IPS-18c (cell line): Measurements from ENCODE around the gene ANAPC13.

Experiments used
- H3K4me3 ChIP-seq: 2 replicates; pipeline ENCODE4 v1.7.0; 2013; ENCODE audit warnings: low read depth, mild to moderate bottlenecking, low read length, moderate library complexity; ENCODE audit not compliant: insufficient read depth
- H3K9me3 ChIP-seq: one replicate; pipeline ENCODE4 v1.6.1; 2013; ENCODE audit warnings: mild to moderate bottlenecking, low read length, moderate library complexity; ENCODE audit not compliant: control insufficient read depth, insufficient read depth

Gene ANAPC13, protein sequence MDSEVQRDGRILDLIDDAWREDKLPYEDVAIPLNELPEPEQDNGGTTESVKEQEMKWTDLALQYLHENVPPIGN

GRCh38 chr3:134485718-134486576 is at the start of gene ANAPC13, which contains the start of gene CEP63:
ANAPC13 (minus strand) TSS chr3:134485985; CDS start chr3:134482904, 3,081 bp downstream.
CEP63 (plus strand) TSS chr3:134486057; CDS start chr3:134495321, 9,264 bp downstream.
- H3K9me3 ChIP-seq, result no peaks in the 10 kb centered on the region
- H3K4me3 ChIP-seq, result peak within 1 kb of the TSS; percentile 86

DNA sequence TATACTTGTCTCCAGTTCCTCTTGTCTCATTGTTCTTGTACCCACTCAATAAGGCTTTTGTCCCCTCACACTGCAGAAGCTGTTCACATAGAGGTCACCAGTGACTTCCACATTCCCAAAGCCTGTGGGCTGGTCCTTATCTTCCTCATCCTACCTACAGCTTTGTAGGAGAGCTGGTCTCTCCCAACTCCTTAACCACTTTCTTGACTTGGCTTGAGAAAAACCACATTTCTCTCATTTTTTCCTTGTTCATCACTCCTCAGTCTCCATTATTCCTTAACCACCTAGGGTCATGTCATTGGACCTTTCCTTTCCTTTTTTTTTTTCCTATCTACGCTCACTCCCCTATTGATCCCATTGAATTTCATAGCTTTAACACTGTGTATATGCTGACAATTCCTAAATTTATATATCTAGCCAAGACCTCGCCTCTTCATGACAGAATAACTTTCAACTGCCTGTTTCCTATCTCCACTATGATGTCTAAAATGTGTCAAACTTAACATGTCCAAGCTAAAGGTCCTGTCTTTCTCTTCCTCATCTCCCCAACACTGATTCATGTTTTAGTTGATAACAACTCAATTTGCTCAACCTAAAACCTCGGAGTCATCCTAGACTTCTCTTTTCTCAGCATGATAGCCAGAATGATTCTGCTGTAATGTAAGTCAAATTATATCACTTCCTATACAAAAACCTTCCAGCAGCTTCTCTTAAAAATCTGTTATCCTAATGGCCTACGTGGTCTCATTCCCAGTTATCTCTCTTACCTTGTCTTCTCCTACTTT is 49.6 kb upstream of the ANAPC13 start:
- H3K9me3 ChIP-seq, result no peaks in the 10 kb centered on the region
- no peak overlapping the region for H3K4me3 ChIP-seq

- H3K4me3 ChIP-seq, result no peak overlapping the region
- no peaks in the 10 kb centered on the region for H3K9me3 ChIP-seq
Observed at GRCh38 chr3:134533493-134533892, 47.7 kb upstream of the ANAPC13 start.

DNA sequence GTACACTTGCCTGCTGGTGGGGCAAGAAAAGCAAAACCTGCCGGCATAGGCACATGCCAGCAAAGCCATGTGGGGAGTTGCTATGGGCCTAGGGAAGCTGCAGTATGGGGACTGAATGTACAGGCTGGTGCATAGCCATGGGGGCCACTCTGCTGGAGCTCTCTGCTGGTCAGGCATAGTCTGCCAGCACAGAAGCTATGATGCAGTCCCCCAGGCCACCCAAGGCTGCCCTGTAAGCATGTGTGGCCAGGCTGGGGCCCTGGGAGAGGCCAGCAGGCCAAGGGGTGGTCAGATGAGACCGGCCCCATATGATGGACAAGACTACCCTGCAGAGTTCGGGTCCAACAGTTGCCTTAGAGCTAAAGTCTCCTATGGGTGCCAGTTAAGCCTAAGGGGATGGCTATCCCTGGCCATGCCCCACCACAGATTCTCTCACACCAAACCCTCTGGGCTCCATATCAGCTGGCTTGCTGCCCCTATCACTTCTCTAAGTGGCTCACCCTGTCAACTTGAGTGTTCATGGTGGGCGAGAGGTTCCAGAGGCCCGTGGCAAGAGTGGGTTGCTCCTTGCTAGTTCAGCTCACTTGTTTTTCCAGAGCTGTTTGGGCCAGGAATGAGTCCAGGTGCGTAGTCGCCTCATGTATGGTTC is 41.9 kb upstream of the ANAPC13 start:
- Histone ChIP-seq H3K4me3 (no peak overlapping the region), H3K9me3 (peaks cover 2% of the 10 kb centered on the region)

DNA sequence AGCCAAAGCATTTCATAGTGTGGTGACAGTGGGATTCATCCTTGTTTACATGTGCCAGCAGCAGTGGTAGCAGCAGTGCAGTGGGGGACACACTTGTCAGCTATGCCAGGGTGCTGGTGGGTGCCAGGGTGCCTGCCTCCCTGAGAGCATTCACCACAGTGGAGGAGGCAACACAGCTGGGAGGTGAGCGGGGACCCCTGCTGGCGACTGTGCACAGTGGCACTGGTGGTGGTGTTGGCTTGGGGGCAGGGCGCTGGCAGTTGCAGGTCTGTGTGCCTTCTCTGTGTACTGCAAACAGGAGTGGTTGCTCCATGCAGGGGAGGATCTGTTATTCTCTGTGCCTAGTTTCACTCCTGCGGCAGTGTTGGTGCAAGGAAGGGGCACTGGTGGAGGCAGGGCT is 41.3 kb upstream of the ANAPC13 start:
- no peak overlapping the region for H3K4me3 ChIP-seq
- H3K9me3 ChIP-seq, result peaks cover 2% of the 10 kb centered on the region

DNA sequence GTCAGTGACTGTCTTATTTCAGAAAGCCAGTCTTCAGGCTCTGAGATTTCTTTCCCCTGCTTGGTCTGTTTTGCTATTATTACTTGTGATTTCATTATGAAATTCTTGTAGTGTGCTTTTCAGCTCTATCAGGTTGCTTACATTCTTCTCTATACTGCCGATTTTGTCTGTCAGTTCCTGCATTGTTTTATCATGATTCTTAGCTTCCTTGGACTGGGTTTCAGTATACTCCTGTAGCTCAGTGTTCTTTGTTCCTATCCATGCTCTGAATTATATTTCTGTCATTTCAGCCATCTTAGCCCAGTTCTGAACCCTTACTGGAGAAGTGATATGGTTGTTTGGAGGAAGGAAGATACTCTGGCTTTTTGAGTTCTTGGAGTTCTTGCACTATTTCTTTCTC is 40.5 kb upstream of the ANAPC13 start:
- Histone ChIP-seq H3K9me3 (peaks cover 2% of the 10 kb centered on the region), H3K4me3 (no peak overlapping the region)

DNA sequence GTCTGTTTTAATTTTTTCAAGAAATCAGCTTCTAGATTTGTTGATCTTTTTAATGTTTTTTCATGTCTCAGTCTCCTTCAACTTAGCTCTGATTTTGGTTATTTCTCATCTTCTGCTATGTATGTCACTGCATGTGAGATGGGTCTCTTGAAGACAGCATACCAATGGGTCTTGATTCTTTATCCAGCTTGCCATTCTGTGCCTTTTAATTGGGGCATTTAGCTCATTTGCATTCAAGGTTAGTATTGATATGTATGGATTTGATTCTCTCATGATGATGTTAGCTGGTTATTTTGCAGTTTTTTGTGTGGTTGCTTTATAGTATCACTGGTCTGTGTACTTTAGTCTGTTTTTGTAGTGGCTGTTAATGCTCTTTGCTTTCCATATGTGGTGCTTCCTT is 39.5 kb upstream of the ANAPC13 start:
- H3K4me3 ChIP-seq, result no peak overlapping the region
- H3K9me3 ChIP-seq, result peaks cover 2% of the 10 kb centered on the region

DNA sequence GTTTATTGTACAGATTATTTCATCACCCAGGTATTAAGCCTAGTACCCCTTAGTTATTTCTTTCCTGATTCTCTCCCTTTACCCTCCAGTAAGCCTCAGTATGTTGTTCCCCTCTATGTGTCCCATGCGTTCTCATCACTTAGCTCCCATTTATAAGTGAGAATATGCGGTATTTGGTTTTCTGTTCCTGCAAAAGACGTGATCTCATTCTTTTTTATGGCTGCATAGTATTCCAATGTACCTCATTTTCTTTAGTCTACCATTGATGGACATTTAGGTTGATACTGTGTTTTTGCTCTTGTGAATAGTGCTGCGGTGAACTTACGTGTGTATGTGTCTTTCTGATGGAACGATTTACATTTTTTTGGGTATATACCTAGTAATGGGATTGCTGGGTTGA is 36.8 kb upstream of the ANAPC13 start:
- Histone ChIP-seq H3K9me3 (peaks cover 2% of the 10 kb centered on the region), H3K4me3 (no peak overlapping the region)

DNA sequence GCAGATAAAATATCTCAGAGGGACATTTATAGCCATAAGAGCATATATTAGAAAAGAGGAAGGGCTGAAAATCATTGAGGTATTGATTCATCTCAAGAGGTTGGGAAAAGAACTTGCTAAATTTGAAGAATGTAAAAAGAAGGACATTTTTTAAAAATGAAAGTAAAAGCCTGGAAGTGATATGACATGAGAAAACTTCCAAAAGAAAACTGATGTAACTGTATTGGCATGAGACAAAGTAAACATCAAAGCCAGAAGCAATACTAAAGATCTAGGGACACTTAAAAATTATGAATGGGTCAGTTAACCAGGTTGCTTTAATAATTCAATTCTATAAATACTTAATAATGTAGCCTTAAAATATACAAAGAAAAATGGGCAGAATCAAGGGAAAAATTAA is 32.0 kb upstream of the ANAPC13 start:
- no peak overlapping the region for H3K4me3 ChIP-seq

DNA sequence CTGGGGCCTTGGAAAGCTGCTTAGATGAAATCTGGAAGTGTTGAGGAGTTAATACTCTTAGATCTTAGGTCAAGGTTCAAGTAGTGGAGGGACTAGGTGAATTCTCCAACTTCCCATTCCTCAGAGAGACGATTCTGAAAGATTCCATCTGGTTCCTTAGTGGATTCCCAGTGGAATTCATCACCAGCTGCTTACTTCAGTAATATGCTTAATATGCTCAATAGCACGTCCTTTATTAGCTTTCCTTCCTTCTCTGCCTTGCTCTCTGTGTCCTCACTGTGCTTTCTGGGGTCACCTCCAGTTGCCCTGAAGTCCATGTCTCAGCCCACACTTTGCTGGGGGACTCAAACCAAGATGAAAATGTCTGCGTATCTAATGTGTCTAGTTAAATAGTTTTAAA is 31.1 kb upstream of the ANAPC13 start:
- no peaks in the 10 kb centered on the region for H3K9me3 ChIP-seq
- H3K4me3 ChIP-seq, result no peak overlapping the region

More for the DNA sequence above, 32.0 kb upstream of the ANAPC13 start:
- H3K9me3 ChIP-seq, result no peaks in the 10 kb centered on the region

GRCh38 chr3:134511500-134511899 is 25.7 kb upstream of the ANAPC13 start:
- no peak overlapping the region for H3K4me3 ChIP-seq
- H3K9me3 ChIP-seq, result no peaks in the 10 kb centered on the region

GRCh38 chr3:134505485-134505884 is 19.7 kb upstream of the ANAPC13 start:
- Histone ChIP-seq H3K9me3 (no peaks in the 10 kb centered on the region), H3K4me3 (no peak overlapping the region)

- Histone ChIP-seq H3K9me3 (no peaks in the 10 kb centered on the region), H3K4me3 (no peak overlapping the region)
Observed at GRCh38 chr3:134504132-134504531, 18.3 kb upstream of the ANAPC13 start.

DNA sequence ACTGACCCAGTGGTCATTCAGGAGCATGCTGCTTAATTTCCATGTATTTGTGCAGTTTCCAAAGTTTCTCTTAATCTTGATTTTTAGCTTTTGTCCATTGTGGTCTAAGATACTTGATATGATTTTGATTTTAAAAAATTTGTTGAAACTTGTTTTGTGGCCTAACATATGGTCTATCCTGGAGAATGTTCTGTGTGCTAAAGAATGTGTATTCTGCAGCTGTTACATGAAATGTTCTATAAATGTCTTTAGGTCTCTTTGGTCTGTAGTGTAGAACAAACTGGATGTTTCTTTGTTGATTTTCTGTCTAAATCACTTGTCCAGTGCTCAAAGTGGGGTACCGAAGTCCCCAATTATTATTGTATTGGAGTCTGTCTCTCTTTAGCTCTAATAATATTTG is 17.5 kb upstream of the ANAPC13 start:
- Histone ChIP-seq H3K9me3 (peaks cover 2% of the 10 kb centered on the region), H3K4me3 (no peak overlapping the region)

DNA sequence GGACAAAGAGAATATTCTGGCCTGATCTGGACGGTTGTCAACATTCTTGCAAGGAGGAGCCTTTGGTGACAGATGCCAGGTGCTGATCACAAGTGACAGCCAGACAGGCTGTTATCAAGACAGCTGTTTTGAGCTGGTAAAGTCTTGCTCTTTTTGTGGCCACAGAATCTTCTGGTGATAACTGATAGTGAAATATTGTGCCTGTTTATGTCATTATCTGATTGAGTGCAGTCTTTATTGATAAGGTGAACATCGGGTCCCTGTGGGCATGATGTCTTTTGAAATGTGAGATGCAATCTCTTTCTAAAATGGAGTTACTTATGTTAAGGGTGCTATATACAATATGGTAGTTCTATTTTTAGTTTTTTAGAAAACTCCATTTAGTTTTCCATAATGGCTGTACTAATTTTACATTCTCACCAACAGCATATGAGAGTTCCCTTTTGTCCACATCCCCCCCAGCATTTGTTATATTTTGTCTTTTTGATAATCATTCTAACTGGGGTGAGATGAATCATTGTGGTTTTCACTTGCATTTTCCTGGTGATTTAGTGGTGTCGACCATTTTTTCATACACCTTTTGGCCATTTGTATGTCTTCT is 10.8 kb upstream of the ANAPC13 start:
- Histone ChIP-seq H3K9me3 (peaks cover 2% of the 10 kb centered on the region), H3K4me3 (no peak overlapping the region)

DNA sequence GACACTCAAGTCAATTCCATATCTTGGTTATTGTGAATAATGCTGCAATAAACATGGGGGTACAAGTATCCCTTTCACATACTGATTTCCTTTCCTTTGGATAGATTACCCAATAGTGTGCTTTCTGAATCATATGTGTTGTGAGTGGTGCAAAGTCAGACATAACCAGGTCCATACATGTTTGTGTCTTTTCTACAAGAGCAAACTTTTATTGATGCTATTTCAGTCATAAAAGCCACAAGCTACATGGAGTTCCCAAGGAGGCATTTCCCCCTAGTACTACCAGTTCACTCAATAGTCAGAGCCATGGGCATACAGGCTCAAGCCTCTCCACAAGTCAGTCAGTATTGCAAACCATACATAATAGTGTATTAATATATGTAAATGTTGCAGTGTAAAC is 10.2 kb upstream of the ANAPC13 start:
- no peak overlapping the region for H3K4me3 ChIP-seq
- H3K9me3 ChIP-seq, result peaks cover 2% of the 10 kb centered on the region

DNA sequence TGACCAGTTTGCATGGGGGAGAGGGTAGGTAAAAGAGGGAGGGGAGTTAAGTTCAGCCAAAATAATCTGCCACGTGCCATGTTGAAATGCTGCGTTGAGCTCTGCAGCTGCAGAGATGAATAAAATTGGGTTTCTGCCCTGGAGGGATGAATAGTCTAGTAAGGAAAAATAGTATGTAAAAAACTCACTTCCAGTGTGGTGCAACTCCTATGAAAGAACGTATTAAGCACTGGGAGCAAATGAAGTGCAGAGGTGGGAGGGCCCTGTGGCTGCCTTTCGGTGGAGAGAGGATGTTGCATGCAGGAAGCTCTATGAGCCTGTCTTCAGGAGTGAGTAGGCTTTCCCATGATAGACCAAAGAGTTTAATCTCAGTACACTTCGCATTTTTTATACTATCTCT is 8.7 kb upstream of the ANAPC13 start:
- H3K4me3 ChIP-seq, result no peak overlapping the region

More for the DNA sequence above, 8.7 kb upstream of the ANAPC13 start:
- peaks cover 2% of the 10 kb centered on the region for H3K9me3 ChIP-seq
